ENCODE measurements around the gene CFAP73.

Gene CFAP73

GRCh38 chr12:113136990-113137511 lies 12.5 kb upstream of the CFAP73 start:
- no peak overlapping the region for H4K12ac ChIP-seq (ENCODE audit: low read depth, low read length)
- no peaks in the 10 kb centered on the region for H3K36me3 ChIP-seq (ENCODE audit: control insufficient read depth in 1 of 2, insufficient read depth in 2 of 2, low read length in 2 of 2)
- no peaks in the 10 kb centered on the region for H3K9me3 ChIP-seq (ENCODE audit: insufficient read depth, low read depth, low read length)

GRCh38 chr12:113137861-113138783 lies 11.4 kb upstream of the CFAP73 start:
- no peak overlapping the region for H3K9ac ChIP-seq (ENCODE audit: low read length)
- no peak overlapping the region for H2AK5ac ChIP-seq (ENCODE audit: low read length)
- H3K4me1 ChIP-seq (ENCODE audit: control insufficient read depth in 1 of 2, insufficient read depth in 2 of 2, low read length in 2 of 2) = peaks cover 0 to 8% of the 10 kb centered on the region in 2 experiments
- H3K23ac ChIP-seq (ENCODE audit: low read length) = no peak overlapping the region
- H2BK12ac ChIP-seq (ENCODE audit: low read length) = no peak overlapping the region
- no peak overlapping the region for H3K4me3 ChIP-seq (ENCODE audit: low read depth, low read length)
- no peaks in the 10 kb centered on the region for H3K27me3 ChIP-seq (ENCODE audit: insufficient read depth, low read length)
- no peak overlapping the region for H4K91ac ChIP-seq (ENCODE audit: low read depth, low read length)
- H3K14ac ChIP-seq (ENCODE audit: low read length) = no peak overlapping the region
- H3K4me2 ChIP-seq (ENCODE audit: low read length) = no peak overlapping the region
- H3K27ac ChIP-seq (ENCODE audit: low read depth, low read length) = no peak overlapping the region
- no peak overlapping the region for H2AFZ ChIP-seq (ENCODE audit: insufficient read depth, low read length, poor library complexity)
- H3K79me2 ChIP-seq (ENCODE audit: control insufficient read depth, insufficient read depth, low read length, poor library complexity) = no peaks in the 10 kb centered on the region
- no peaks in the 10 kb centered on the region for H3K36me3 ChIP-seq (ENCODE audit: control insufficient read depth in 1 of 2, insufficient read depth in 2 of 2, low read length in 2 of 2)
- no peaks in the 10 kb centered on the region for H3K79me1 ChIP-seq (ENCODE audit: low read length)
- no peak overlapping the region for H3K18ac ChIP-seq (ENCODE audit: low read length)
- no peak overlapping the region for H2BK5ac ChIP-seq (ENCODE audit: low read depth, low read length, poor library complexity)
- no peak overlapping the region for H2BK120ac ChIP-seq (ENCODE audit: insufficient read depth, low read length, poor library complexity)
- no peak overlapping the region for H3K4ac ChIP-seq (ENCODE audit: low read depth, low read length)
- no peak overlapping the region for H4K8ac ChIP-seq (ENCODE audit: low read depth, low read length)
- DNase-seq = no peak
- WGBS (ENCODE audit: extremely low coverage, insufficient coverage, insufficient read length) = no CpG with 5 or more reads among the region's 12 CpGs
- no peak overlapping the region for H4K12ac ChIP-seq (ENCODE audit: low read depth, low read length)
- H3K9me3 ChIP-seq (ENCODE audit: insufficient read depth, low read depth, low read length) = no peaks in the 10 kb centered on the region

More at GRCh38 chr12:113136990-113137511, 12.5 kb upstream of the CFAP73 start:
- H3K18ac ChIP-seq (ENCODE audit: low read length) = no peak overlapping the region
- H3K14ac ChIP-seq (ENCODE audit: low read length) = no peak overlapping the region
- H2BK12ac ChIP-seq (ENCODE audit: low read length) = no peak overlapping the region
- H3K23ac ChIP-seq (ENCODE audit: low read length) = no peak overlapping the region
- H4K8ac ChIP-seq (ENCODE audit: low read depth, low read length) = no peak overlapping the region
- no peak overlapping the region for H4K91ac ChIP-seq (ENCODE audit: low read depth, low read length)
- no peak overlapping the region for H2AFZ ChIP-seq (ENCODE audit: insufficient read depth, low read length, poor library complexity)
- no peaks in the 10 kb centered on the region for H3K79me1 ChIP-seq (ENCODE audit: low read length)
- H3K9ac ChIP-seq (ENCODE audit: low read length) = no peak overlapping the region
- no peak overlapping the region for H2AK5ac ChIP-seq (ENCODE audit: low read length)
- no peak overlapping the region for H3K4ac ChIP-seq (ENCODE audit: low read depth, low read length)
- H3K4me3 ChIP-seq (ENCODE audit: low read depth, low read length) = no peak overlapping the region
- no peak overlapping the region for H3K4me2 ChIP-seq (ENCODE audit: low read length)
- peaks cover 0 to 8% of the 10 kb centered on the region in 2 experiments for H3K4me1 ChIP-seq (ENCODE audit: control insufficient read depth in 1 of 2, insufficient read depth in 2 of 2, low read length in 2 of 2)
- no peak overlapping the region for H3K27ac ChIP-seq (ENCODE audit: low read depth, low read length)
- H2BK5ac ChIP-seq (ENCODE audit: low read depth, low read length, poor library complexity) = no peak overlapping the region
- no peak overlapping the region for H2BK120ac ChIP-seq (ENCODE audit: insufficient read depth, low read length, poor library complexity)
- no CpG with 5 or more reads among the region's 6 CpGs for WGBS (ENCODE audit: extremely low coverage, insufficient coverage, insufficient read length)
- no peaks in the 10 kb centered on the region for H3K79me2 ChIP-seq (ENCODE audit: control insufficient read depth, insufficient read depth, low read length, poor library complexity)
- DNase-seq = no peak
- H3K27me3 ChIP-seq (ENCODE audit: insufficient read depth, low read length) = no peaks in the 10 kb centered on the region

- no peak for DNase-seq
- Histone ChIP-seq H3K18ac (ENCODE audit: low read length) (no peak overlapping the region), H3K4ac (ENCODE audit: low read depth, low read length) (no peak overlapping the region), H4K8ac (ENCODE audit: low read depth, low read length) (no peak overlapping the region), H3K23ac (ENCODE audit: low read length) (no peak overlapping the region), H2BK12ac (ENCODE audit: low read length) (no peak overlapping the region), H3K4me1 (ENCODE audit: control insufficient read depth in 1 of 2, insufficient read depth in 2 of 2, low read length in 2 of 2) (peaks cover 0 to 8% of the 10 kb centered on the region in 2 experiments), H3K14ac (ENCODE audit: low read length) (no peak overlapping the region), H3K79me1 (ENCODE audit: low read length) (no peaks in the 10 kb centered on the region), H4K91ac (ENCODE audit: low read depth, low read length) (no peak overlapping the region), H2BK5ac (ENCODE audit: low read depth, low read length, poor library complexity) (no peak overlapping the region), H3K27me3 (ENCODE audit: insufficient read depth, low read length) (no peaks in the 10 kb centered on the region), H2BK120ac (ENCODE audit: insufficient read depth, low read length, poor library complexity) (no peak overlapping the region), H3K36me3 (ENCODE audit: control insufficient read depth in 1 of 2, insufficient read depth in 2 of 2, low read length in 2 of 2) (no peaks in the 10 kb centered on the region), H3K9ac (ENCODE audit: low read length) (no peak overlapping the region), H3K79me2 (ENCODE audit: control insufficient read depth, insufficient read depth, low read length, poor library complexity) (no peaks in the 10 kb centered on the region), H3K9me3 (ENCODE audit: insufficient read depth, low read depth, low read length) (no peaks in the 10 kb centered on the region), H4K12ac (ENCODE audit: low read depth, low read length) (no peak overlapping the region), H2AFZ (ENCODE audit: insufficient read depth, low read length, poor library complexity) (no peak overlapping the region), H3K4me2 (ENCODE audit: low read length) (no peak overlapping the region), H3K4me3 (ENCODE audit: low read depth, low read length) (no peak overlapping the region), H2AK5ac (ENCODE audit: low read length) (no peak overlapping the region), H3K27ac (ENCODE audit: low read depth, low read length) (no peak overlapping the region)
- WGBS (ENCODE audit: extremely low coverage, insufficient coverage, insufficient read length) = no CpG with 5 or more reads among the region's 3 CpGs
Measured at GRCh38 chr12:113138826-113139225, 10.7 kb upstream of the CFAP73 start.

- no peaks in the 10 kb centered on the region for H3K79me1 ChIP-seq (ENCODE audit: low read length)
- H2AFZ ChIP-seq (ENCODE audit: insufficient read depth, low read length, poor library complexity) = no peak overlapping the region
Measured at GRCh38 chr12:113140706-113141105, 8.8 kb upstream of the CFAP73 start.

More at GRCh38 chr12:113140706-113141105, 8.8 kb upstream of the CFAP73 start:
- no peak overlapping the region for H2BK5ac ChIP-seq (ENCODE audit: low read depth, low read length, poor library complexity)
- H3K4me2 ChIP-seq (ENCODE audit: low read length) = no peak overlapping the region
- H2BK12ac ChIP-seq (ENCODE audit: low read length) = no peak overlapping the region
- H3K4ac ChIP-seq (ENCODE audit: low read depth, low read length) = no peak overlapping the region
- no CpG with 5 or more reads among the region's 7 CpGs for WGBS (ENCODE audit: extremely low coverage, insufficient coverage, insufficient read length)
- H4K8ac ChIP-seq (ENCODE audit: low read depth, low read length) = no peak overlapping the region
- no peak overlapping the region for H3K14ac ChIP-seq (ENCODE audit: low read length)
- no peak overlapping the region for H2BK120ac ChIP-seq (ENCODE audit: insufficient read depth, low read length, poor library complexity)
- DNase-seq = no peak
- no peaks in the 10 kb centered on the region for H3K79me2 ChIP-seq (ENCODE audit: control insufficient read depth, insufficient read depth, low read length, poor library complexity)
- no peak overlapping the region for H3K27ac ChIP-seq (ENCODE audit: low read depth, low read length)
- H3K18ac ChIP-seq (ENCODE audit: low read length) = no peak overlapping the region
- no peak overlapping the region for H4K12ac ChIP-seq (ENCODE audit: low read depth, low read length)
- no peak overlapping the region for H2AK5ac ChIP-seq (ENCODE audit: low read length)
- no peaks in the 10 kb centered on the region for H3K27me3 ChIP-seq (ENCODE audit: insufficient read depth, low read length)
- peaks cover 0 to 3% of the 10 kb centered on the region in 2 experiments for H3K4me1 ChIP-seq (ENCODE audit: control insufficient read depth in 1 of 2, insufficient read depth in 2 of 2, low read length in 2 of 2)
- no peak overlapping the region for H3K4me3 ChIP-seq (ENCODE audit: low read depth, low read length)
- H3K36me3 ChIP-seq (ENCODE audit: control insufficient read depth in 1 of 2, insufficient read depth in 2 of 2, low read length in 2 of 2) = no peaks in the 10 kb centered on the region
- H3K9ac ChIP-seq (ENCODE audit: low read length) = no peak overlapping the region
- no peak overlapping the region for H3K23ac ChIP-seq (ENCODE audit: low read length)
- no peaks in the 10 kb centered on the region for H3K9me3 ChIP-seq (ENCODE audit: insufficient read depth, low read depth, low read length)
- H4K91ac ChIP-seq (ENCODE audit: low read depth, low read length) = no peak overlapping the region
